GDM1 (cell line): ENCODE data around the gene CDCP2.
A peak's percentile ranks its signal among the peaks of the same experiment; 100 is the strongest.

Experiments
- DNase-seq: peaks from one replicate; lab custom pipeline; 2025; lab: John Stamatoyannopoulos, UW

Gene CDCP2

DNA sequence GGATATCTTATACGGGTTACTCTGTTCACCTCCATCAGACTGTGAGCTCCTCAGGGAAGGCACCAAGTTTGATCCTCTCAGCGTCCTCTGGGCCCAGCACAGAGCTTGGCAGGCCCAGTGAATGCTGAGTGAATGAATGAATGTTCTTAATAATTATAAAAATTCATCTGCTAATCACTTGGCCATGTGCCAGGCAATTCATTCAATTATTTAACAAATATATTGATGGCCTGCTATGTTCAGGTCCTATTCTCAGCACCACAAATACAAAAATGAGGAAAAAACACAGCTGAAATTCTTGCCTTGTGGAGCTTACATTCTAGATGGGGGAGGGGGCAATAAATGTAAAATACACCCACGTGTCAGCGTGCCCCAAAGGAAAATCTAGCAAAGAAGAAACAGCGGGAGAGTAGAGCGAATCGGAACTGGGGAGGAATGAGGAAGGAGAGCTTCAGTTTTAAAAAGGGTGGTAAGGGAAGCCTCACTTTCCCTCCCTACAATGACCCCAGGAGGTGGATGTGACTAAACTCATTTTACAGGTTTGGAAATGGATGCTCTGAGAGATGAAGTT is 15.8 kb downstream of the CDCP2 start:
- no peak for DNase-seq

DNA sequence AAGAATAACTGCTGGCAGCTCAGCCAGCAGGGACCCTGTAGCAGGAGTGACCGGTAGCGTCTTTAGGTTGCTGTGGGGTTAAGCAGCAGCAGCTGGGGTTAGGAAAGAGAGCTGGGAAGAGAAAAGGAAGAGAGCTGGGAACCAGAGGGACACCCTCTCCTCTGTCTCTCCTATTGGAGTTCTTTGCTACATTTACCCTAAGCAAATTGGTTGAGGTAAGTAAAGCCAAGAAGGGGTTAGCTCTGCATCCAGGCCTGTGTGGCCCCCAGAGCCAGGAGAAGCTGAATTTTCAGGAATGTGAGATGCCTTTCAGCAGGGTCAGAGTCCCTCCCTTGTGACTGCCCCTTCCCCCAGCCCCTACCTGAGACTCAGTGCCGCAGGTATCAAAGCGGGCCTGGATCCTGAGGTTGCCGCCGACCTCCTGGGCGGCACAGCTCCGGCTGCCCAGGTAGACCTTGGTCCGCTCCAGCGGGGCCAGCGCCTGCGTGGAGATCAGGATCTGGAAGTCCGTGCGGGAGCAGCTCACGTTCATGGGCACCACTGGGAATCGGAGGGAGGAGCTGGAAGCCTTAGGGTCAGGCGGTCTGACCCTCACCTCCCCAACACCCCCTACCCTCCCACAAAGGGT is 16.4 kb downstream of the CDCP2 start:
- DNase-seq = no peak

DNA sequence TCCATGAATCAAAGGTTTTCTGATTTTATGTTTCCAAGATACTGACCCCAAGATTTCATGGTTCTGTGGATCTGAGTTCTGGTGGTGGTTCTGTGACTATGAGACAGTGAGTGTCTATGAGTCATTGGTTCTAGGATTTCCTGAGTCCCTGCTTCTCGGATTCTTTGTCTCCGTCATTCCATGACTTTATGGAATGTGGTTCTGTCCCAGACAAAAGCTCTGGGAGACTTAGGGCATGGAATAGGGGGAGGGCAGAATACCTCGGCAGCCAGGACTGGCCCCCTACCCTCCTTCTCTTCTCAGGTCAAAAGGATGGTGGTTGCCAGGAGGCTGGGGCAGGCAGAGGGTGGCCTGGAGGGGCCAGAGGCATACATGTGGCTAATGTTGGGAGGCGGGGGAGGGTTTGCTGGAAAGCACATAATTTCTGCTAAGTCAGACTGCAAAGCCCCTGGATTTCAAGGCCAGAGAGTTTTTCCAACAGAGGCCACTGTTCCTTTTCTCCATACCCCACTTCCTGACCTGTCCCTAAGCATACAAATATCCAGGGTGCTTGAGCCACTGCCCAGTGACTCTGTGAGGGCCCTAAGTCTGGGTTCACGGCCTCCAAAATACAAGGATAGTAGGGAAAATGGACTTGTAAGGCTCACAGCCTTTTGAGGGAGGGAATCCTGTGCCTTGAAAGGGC is 17.2 kb downstream of the CDCP2 start:
- DNase-seq = no peak

DNA sequence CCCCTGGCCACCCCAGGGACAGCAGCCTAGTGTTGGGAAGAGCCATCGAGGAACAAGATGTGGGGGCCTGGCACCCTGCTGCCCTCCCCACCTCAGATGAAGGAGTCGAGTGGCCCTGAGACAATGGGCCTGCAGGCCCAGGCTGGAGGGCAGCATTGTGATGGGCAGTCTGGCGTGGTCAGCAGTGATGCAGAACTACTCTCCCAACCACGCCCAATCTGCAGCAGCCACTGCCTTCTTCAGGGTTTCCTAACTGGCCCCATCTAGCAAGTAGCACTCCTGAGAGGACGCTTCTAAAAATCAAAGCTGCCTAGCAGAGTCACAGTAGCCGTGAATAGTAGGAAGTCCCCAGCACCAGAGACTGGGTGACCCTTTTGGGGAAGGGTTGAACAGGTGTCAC is 18.5 kb downstream of the CDCP2 start:
- DNase-seq = no peak

DNA sequence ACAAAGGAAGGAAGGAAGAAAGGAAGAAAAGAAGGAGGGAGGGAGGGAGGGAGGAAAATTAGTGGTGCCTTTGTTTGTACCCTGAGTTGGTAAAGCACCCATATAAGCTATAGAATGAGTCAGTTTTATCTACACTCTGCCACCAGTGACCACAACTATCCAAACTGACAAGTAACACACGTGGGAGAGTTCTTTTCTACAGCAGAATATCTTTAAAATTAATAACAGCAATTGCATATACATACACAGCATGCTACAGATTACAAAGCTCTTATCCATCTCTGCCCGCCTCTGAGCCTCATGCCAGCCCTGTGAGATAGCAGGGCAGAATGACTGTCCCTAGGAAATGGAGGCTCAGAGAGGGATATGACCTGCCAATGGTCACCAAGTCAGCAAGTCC is 20.3 kb downstream of the CDCP2 start:
- DNase-seq = no peak

DNA sequence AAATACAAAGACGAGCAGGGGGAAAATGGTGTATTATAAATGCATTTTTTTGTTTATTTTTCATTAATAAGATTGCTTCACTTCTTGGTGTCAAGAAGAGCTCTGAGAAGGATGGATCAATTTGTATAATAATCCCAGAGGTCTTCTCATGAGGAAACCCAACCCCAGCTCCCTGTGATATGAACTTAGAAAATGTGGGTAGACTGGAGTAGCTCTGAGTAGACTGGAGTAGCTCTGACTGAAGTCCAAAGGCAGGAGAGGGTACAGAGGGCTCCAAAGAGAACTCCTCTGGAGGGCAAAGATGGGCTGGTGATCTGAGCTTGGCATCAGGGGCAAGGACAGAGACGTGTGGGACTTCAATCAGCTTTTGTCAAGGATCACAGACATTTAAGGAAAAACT is 21.4 kb downstream of the CDCP2 start:
- no peak for DNase-seq

DNA sequence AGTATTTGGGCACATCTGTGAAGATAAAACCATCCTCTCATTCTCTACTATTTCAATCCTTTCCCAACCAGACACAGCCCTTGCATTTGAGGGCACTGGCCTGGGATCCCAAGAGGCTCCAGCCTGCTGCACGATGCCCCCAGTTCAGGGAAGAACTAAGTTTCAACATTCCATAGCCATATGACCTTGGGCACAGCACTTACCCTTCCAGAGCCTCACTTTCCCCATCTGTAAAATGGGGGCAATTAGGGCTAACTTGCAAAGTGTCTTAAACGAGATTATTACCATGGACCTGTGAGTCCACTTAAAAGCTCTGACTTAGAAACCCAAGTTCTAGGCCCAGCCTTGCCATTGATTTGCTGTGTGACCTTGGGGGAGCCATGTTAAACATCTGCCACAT is 22.9 kb downstream of the CDCP2 start:
- no peak for DNase-seq

DNA sequence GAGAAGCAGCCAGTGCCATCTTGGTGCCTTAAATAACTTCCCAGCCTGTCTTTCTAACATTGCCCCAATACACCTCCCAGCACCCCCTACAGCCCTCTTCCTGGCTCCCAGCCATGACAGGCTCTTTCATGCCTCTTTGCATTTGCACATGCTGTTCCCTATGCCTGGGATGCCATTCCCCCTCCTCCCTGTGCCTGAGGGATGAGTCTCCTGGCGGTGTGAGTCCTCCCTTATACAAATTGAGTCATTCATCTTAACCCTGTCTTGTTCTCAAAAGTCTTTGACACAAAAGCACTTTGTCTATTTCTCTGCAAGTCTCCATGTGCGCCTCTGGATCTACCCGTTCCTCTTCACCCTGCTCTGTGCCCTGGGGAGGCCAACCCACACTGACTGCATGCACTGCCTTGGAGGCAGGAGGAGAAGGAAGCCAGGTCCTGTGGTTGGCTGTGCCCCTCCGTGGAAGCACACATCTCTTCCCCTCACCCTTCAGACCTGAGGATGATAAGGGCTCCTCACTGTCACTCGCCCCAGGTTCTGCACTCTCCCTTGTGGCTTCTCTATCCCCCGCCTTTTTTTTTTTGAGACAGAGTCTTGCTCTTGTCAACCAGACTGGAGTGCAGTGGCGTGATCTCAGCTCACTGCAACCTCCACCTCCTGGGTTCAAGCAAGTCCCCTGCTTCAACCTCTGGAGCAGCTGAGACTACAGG is 25.1 kb downstream of the CDCP2 start:
- DNase-seq = no peak

DNA sequence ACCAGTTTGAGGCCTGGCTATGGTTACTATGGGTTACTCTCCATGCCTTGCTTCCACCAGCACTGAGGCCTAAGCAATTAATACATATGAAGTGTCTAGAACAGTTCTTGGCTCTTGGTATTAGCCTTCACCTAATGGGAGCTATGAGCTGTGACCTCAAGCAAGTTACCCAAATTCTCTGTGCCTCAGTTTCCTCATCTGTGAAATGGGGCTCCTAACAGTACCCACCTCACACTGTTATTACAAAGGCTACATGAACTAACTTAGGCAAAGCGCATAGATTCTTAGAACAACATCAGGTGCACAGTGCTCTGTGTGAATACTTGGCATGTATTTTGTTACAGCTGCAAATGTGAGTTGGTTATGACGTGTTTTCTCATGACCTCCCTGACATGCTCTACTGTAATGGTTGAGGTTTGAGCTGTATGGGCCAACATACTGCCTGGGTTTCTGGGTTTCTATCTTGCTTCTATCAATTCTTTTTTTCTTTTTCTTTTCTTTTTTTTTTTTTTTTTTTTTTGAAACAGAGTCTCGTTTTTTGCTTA is 26.5 kb downstream of the CDCP2 start:
- no peak for DNase-seq

DNA sequence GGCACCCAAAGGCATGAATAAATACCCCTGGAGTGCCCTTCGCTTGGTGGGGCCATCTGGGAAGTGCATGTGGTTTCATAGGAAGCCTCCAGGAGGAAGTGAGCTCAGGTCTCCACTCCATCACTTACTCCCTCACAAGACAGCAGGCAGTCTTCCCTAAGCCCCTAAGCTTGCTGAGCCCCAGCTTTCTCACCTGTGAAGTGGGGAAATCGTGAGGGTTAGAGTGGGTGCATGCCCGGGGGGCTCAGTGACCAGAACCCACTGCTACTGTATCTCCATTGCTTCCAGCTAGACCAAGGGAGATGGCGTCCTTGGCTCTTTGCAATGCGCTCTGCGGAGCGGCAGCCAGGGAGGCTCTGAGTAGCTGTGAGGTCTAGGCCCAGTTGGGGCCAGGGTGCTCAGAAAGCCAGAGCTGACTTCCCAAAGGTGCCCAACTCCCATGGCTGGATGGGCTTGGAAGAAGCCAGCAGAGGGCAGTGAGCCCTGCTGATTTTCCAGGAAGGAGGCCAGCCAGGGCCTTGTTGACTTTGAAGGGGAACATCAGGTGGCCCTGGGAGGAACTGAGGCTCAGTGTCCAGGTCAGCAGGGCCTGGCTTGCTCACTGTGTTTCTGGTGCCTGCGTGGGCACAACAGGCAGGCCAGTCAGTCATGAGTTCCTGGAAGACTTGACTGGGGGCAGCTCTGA is 27.3 kb downstream of the CDCP2 start:
- DNase-seq = no peak

DNA sequence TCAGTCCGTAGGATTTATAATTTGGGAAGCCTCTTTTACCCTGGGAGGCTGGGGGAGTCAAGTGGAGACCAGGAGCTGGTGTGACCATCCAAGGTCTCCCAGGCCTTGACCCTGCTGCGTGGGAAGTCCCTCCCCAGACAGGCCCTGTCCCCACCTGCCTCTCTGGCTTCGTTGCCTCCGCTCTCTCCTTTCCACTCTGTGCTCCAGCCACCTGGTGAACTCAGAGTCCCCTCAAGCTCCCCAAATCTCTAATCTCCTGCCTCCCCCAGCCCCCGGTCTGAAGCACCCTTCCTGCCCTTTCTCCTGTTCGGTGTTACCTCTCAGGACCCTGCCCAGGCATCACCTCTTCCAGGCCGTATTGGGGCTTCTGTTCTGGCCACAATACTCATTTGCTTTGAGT is 27.9 kb downstream of the CDCP2 start:
- no peak for DNase-seq

DNA sequence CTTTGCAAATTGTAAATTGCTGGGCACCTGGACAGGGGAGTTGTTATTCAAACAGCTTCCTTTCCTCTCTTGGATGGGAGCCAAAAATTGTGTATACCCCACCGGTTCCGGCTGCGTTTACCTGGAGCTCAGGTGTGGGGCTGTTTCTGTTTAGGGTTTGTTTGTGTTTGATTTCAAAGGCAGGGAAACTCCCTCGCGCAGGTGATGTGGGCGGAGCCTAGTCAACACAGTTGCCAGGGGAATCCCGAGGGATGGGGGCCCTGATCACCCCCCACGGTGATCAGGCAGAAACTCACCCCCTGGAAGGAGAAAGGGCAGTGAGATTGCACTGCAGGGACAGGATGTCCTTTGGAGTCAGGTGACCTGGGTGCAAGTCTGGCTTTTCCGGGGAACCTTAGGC is 28.3 kb downstream of the CDCP2 start:
- DNase-seq = no peak

DNA sequence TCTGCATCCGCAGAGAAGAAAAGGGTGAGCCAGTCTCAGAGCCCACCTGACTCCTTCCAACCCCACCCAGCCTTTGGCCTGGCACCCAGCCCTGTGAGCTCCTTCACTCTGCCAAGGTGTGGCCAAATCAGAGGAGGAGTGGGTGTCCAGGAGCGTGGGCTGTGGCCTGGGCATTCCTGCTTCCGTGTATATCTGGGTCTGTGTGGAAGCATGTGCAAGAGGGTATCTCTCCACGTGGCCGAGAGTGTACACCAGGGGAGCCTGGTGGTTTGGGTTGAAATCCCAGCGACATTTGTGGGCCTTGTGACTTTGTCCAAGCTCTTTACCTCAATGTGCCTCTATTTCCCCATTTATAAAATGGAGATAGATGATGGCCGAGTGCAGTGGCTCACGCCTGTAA is 29.8 kb downstream of the CDCP2 start:
- DNase-seq = no peak

DNA sequence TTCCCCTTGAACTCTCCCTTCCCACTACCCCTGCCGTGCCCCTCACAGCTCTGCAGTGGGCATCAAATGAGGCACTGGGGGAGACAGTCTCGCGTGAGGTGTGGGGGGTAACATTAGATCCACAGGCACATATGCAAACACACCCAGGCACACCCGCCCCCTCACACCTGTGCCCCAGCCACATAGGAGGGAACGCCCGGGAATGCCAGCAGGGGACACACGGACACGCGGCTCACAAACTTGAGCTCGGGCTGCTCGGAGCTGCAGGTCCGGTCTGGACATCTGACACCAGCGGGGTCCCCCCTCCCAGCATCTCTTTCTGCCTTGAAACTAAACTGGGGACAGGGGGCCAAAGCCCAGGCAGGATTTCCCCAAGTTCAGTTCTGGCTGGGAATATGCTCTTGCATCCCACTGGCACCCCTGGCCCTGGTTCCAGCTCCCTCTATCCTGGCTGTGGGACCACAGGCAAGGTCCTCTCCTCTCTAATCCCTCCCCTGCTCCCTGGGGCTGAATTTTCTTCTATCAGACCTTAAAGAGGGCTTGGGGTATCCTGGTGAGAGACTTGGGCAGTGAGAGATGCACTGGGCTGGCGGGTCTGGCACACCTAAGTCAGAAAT is 30.6 kb downstream of the CDCP2 start:
- no peak for DNase-seq

DNA sequence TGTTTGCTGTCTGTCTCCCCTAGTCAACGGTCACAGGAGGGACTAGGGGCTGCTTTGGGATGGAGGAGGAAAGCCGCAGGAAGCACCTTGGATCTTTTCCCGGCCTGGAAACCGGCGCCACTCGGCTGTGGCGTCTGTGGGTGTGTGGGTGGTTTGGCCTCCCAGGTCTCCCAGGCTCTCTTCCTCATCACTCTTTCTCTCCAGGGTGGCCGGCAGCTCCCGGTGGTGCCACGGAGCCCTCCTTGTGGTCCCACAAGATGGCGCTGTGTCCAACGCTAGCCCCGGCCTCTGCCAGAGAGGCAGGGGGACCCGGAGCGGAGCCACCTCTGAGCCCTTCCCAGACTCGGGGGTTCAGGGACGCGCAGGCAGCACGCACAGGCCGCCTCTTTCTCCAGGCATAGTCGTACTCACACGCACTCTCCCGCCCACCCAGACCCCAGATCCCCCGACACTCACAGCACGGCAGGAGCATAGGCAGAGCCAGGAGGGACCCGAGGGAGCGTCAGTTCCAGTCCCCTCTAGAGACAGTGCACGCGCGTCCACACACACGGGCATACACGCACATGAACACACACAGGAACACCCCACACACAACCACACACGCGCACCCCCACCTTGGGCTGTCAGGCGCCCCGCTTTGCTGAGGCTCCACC is 31.2 kb downstream of the CDCP2 start:
- peak; percentile 60 for DNase-seq

DNA sequence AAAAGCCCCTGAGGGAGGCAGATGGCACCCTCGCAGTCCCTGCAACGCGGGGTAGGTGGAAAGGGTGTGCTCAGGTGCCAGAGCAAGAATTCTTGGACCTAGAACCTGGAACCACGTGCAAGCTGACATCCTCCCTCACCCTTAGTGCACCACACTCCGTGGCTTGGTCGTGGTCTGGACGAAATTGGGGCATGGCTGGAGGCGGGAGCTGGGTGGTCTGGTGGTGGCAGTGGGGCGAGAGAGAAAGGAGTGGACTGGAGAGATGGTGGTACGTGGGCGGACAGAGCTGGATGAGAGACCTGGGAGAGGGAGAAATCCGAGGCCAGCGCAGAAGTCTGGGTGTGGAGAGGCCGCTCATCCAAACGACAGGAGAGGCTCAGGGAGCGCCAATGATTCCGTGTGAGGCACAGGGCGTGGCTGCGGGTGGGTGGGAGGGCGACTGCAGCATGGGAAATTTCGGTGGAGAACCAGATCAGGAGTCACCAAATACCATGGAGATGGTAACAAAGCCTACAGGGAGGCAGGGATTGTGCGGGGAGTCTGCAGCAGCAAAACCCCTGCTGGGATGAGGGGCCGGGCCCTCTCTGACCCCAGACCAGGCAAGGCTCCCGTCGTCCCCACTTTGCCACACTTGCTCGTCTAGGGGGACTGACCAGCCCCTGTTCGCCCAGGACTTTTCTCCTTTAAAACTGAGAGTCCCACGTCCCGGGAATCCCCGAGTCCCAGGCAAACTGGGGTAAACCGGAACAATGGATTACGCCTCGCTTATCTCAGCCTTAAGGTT is 31.9 kb downstream of the CDCP2 start:
- no peak for DNase-seq

DNA sequence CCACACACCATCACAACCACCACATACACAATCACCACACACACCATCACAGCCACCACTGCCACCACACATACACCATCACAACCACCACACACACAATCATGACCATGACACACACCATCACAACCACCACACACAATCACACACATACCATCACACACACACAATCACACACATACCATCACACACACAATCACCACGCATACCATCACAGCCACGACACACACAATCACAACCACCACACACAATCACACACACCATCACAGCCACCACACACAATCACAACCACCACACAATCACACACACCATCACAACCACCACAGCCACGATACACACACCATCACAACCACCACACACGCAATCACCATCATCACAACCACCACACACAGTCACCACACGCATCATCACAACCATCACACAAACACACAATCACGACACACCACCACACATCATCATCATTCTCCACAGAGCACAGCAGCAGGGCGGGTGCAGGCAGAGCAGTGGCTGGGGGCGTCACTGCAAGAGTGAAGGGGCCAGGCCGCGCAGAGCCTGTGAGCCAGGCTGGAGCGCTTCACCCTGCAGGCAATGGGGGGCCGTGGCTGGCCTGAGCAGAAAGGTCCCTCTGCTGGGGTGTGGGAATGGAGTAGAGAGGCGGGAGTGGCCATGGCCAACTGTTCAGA is 32.6 kb downstream of the CDCP2 start:
- no peak for DNase-seq

DNA sequence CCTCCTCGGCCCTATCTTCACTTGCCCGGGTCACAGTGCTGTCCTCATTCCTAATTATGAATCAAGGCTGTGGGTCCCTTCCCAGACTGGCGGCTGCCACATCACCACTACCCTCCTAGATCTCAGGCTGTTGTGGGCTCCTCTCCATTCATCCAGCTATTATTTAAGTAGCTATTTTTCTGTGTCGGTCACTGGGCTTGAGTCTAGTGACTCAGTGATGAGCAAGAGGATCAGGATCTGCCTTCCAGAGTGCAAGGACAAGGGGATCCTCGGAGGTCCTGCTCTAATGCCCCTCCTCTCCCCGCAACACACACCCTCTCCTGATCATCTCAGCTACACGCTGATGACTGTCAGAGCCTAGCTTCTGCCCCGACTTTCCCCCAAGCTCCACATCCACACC is 34.1 kb downstream of the CDCP2 start:
- no peak for DNase-seq

DNA sequence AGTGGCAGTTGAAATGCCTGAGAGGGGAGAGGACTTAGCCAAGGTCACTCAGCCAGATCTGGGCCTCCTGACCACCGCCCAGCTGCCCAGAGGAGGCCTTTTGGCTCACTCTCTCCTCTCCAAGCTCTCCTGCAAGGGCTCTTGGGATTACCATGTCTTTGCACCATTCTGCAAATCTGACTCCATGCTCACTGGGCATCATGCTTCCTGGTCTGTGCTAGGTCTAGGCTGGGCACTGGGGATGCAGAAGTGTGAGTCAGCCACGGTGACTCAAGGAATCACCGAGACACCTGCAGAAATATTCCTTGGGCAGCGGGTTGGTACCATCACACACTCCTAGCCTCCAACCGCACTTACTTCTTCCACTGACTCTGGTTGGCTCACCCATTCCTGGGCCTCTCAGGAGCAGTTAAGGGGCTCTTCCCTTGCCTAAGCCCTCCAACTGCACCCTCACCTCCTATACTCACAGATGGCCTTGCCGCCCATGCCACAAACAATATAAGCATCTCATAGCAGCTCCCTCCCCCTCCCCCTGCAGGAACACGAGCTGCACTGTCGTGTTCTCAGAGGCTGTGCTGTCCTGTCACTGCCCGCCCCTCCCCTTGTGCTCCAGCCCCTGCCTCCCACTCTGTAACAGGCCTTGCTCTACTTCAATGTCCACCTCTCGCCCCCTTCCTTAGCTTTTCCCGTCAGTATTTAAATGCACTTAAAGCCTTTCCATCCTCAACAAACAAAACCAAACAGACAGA is 34.8 kb downstream of the CDCP2 start:
- DNase-seq = no peak
